Activated effector memory CD4-positive, alpha-beta T cell treated with anti-CD3 and anti-CD28 coated beads, Interleukin-2, amount 50 U/mL, for 16 hours (primary cell): ENCODE results near the gene RPL36AL.
"Not testable (repeated sequence)": the region's sequence is repeated elsewhere in the genome, so short reads cannot be mapped to it uniquely, and the experiment has no call there.

Experiments
- DNase-seq: peaks from one replicate; pipeline ENCODE4 v3.0.0-alpha.2; 2020

The RPL36AL gene

GRCh38 chr14:49620182-49621113 is at the start of gene RPL36AL, which contains the start of gene MGAT2:
Gene RPL36AL, minus strand, starts transcription at chr14:49620626. Its CDS starts 1,522 bp downstream, at chr14:49619104.
Gene MGAT2, plus strand, starts transcription at chr14:49620799. Its CDS starts 470 bp downstream, at chr14:49621269.
- peak; percentile 97 for DNase-seq

- DNase-seq = no peak
Observed at GRCh38 chr14:49659526-49660455, 39.4 kb upstream of the RPL36AL start.

- DNase-seq = not testable (repeated sequence)
Observed at GRCh38 chr14:49657500-49657899, 37.1 kb upstream of the RPL36AL start.

GRCh38 chr14:49654511-49654910 is 34.1 kb upstream of the RPL36AL start:
- DNase-seq = no peak

- DNase-seq = no peak
Observed at GRCh38 chr14:49653508-49653907, 33.1 kb upstream of the RPL36AL start.

GRCh38 chr14:49642163-49642562 is 21.7 kb upstream of the RPL36AL start:
- no peak for DNase-seq

GRCh38 chr14:49641697-49642129 is 21.3 kb upstream of the RPL36AL start:
- no peak for DNase-seq

GRCh38 chr14:49640540-49641417 is 20.4 kb upstream of the RPL36AL start:
- no peak for DNase-seq

- no peak for DNase-seq
Observed at GRCh38 chr14:49637534-49638078, 17.2 kb upstream of the RPL36AL start.

- no peak for DNase-seq
Observed at GRCh38 chr14:49636866-49637265, 16.4 kb upstream of the RPL36AL start.

GRCh38 chr14:49634547-49635334 is 14.3 kb upstream of the RPL36AL start, which contains the start of gene DNAAF2:
Gene DNAAF2, minus strand, starts transcription at chr14:49635244. Its CDS starts 95 bp downstream, at chr14:49635149.
- DNase-seq = peak; percentile 87

GRCh38 chr14:49633640-49634546 is 13.5 kb upstream of the RPL36AL start:
- DNase-seq = peak; percentile 98

- peak; percentile 70 for DNase-seq
Observed at GRCh38 chr14:49623941-49624839, 3.8 kb upstream of the RPL36AL start.

GRCh38 chr14:49623387-49623786 is 3.0 kb upstream of the RPL36AL start:
- DNase-seq = no peak

GRCh38 chr14:49622022-49622607 is 1.7 kb upstream of the RPL36AL start:
- no peak for DNase-seq

- DNase-seq = peak; percentile 85
Observed at GRCh38 chr14:49621114-49621881, 872 bp upstream of the RPL36AL start.

GRCh38 chr14:49619730-49620129 is 696 bp downstream of the RPL36AL start:
- no peak for DNase-seq
